Endothelial cell of umbilical vein (primary cell): ENCODE measurements around the gene SMCHD1. TPM values are rescaled to one million over a fixed set of nuclear protein-coding genes. Genes with fewer than 3 reads are reported as not detected.

ENCODE experiments used
- BruUV-seq: library from RNA; stranded (reverse); fragments of 400-500 nt; replicated peaks from 2 replicates; lab custom pipeline; 2021; lab: Mats Ljungman, UMichigan
- CTCF ChIA-PET: fragments of 300-600, 350-600 bp; sonication (Branson Sonifier 250); formaldehyde crosslinking; loops from one replicate; lab custom pipeline; 2021; ENCODE audit warnings: antibody characterized with exemption, inconsistent platforms; lab: Charles Lee
- POLR2A ChIA-PET: fragments of 300-600, 350-600 bp; sonication (Branson Sonifier 250); formaldehyde crosslinking; loops from one replicate; lab custom pipeline; 2021; ENCODE audit warnings: antibody characterized with exemption, inconsistent platforms; lab: Charles Lee
- DNase-seq: peaks from one replicate; pipeline ENCODE4 v3.0.0-alpha.2; 2011; ENCODE audit warnings: low read depth, low spot score
- FAIRE-seq: peaks from 2 replicates; lab custom pipeline; 2011; peaks lifted over from hg19 to GRCh38; lab: Jason Lieb, UNC
- H2AFZ ChIP-seq: 2 replicates; pipeline ENCODE4 v1.6.0; 2012; ENCODE audit warnings: low read depth, low read length, control low read depth, inconsistent platforms
- H3K27ac ChIP-seq: 2 replicates; pipeline ENCODE4 v1.5.1; 2011; ENCODE audit warnings: low read depth, mild to moderate bottlenecking, control low read depth, low read length, moderate library complexity; ENCODE audit not compliant: insufficient read depth
- H3K27me3 ChIP-seq, 2 experiments: 2 replicates each; pipeline versions ENCODE4 v1.6.0 to v1.6.1; 2011; ENCODE audit warnings: low read length in 2 of 2, mixed read lengths in 1 of 2; ENCODE audit not compliant: control insufficient read depth in 2 of 2, insufficient read depth in 2 of 2
- H3K36me3 ChIP-seq, 2 experiments: 2 replicates in 1 of 2; 3 replicates in 1 of 2; pipeline ENCODE4 v1.5.1; 2011; ENCODE audit warnings: low read length in 2 of 2, mild to moderate bottlenecking in 1 of 2, moderate library complexity in 1 of 2; ENCODE audit not compliant: control insufficient read depth in 2 of 2, insufficient read depth in 2 of 2; ENCODE audit errors: extremely low read depth in 1 of 2
- H3K4me1 ChIP-seq: 3 replicates; pipeline ENCODE4 v1.5.1; 2011; ENCODE audit warnings: mild to moderate bottlenecking, low read length; ENCODE audit not compliant: control insufficient read depth, insufficient read depth; ENCODE audit errors: extremely low read depth
- H3K4me2 ChIP-seq: 2 replicates; pipeline ENCODE4 v1.6.1; 2011; ENCODE audit warnings: low read length, control low read depth, mixed read lengths; ENCODE audit not compliant: insufficient read depth
- H3K4me3 ChIP-seq, 3 experiments: fragments of 200-600 bp in 1 of 3; sonication (generic), shearing (Covaris generic) in 1 of 3; replicated peaks in 1 of 3; 2 replicates each; pipeline ENCODE4 v1.5.1; 2011 to 2016; ENCODE audit warnings: control low read depth in 3 of 3, low read length in 3 of 3, mild to moderate bottlenecking in 2 of 3, inconsistent platforms in 1 of 3, low read depth in 1 of 3, moderate library complexity in 1 of 3; ENCODE audit not compliant: insufficient read depth in 1 of 3
- H3K79me2 ChIP-seq: 2 replicates; pipeline ENCODE4 v1.6.0; 2012; ENCODE audit warnings: low read length, inconsistent platforms; ENCODE audit not compliant: control insufficient read depth, insufficient read depth
- H3K9ac ChIP-seq: replicated peaks from 2 replicates; pipeline ENCODE3; 2011; ENCODE audit warnings: low read length, control low read depth; ENCODE audit not compliant: insufficient read depth; ENCODE audit errors: extremely low read depth
- H3K9me1 ChIP-seq: replicated peaks from 3 replicates; pipeline ENCODE4 v1.6.0; 2011; ENCODE audit warnings: mild to moderate bottlenecking, low read length; ENCODE audit not compliant: control insufficient read depth, insufficient read depth; ENCODE audit errors: extremely low read depth
- H3K9me3 ChIP-seq: replicated peaks from 2 replicates; pipeline ENCODE4 v1.5.1; 2012; ENCODE audit warnings: low read length, inconsistent platforms; ENCODE audit not compliant: control insufficient read depth, insufficient read depth
- H4K20me1 ChIP-seq: replicated peaks from 2 replicates; pipeline ENCODE3; 2011; ENCODE audit warnings: mild to moderate bottlenecking, low read length; ENCODE audit not compliant: control insufficient read depth, insufficient read depth; ENCODE audit errors: extremely low read depth
- EZH2 ChIP-seq: IDR thresholded peaks from 2 replicates; pipeline ENCODE4 v1.6.1; 2012; ENCODE audit warnings: borderline replicate concordance, low read depth, mild to moderate bottlenecking, moderate library complexity, low read length, inconsistent platforms; ENCODE audit not compliant: severe bottlenecking
- FOS ChIP-seq: IDR thresholded peaks from 2 replicates; pipeline ENCODE4 v1.6.1; 2011; ENCODE audit warnings: mild to moderate bottlenecking, low read length, moderate library complexity, borderline replicate concordance; ENCODE audit not compliant: insufficient read depth
- GATA2 ChIP-seq: IDR thresholded peaks from 2 replicates; pipeline ENCODE4 v1.7.0; 2011; ENCODE audit warnings: low read depth, mild to moderate bottlenecking, moderate library complexity, mixed read lengths, low read length; ENCODE audit not compliant: insufficient read length, insufficient read depth
- MAX ChIP-seq: IDR thresholded peaks from 2 replicates; pipeline ENCODE4 v1.6.1; 2011; ENCODE audit not compliant: insufficient read depth, insufficient read length
- MYC ChIP-seq: IDR thresholded peaks from one replicate; pipeline ENCODE4 v1.6.1; 2011; ENCODE audit warnings: mild to moderate bottlenecking, low read depth, low read length
- POLR2A ChIP-seq: IDR thresholded peaks from 2 replicates; pipeline ENCODE4 v1.6.1; 2012; ENCODE audit warnings: low read depth, mild to moderate bottlenecking, control low read depth, low read length
- POLR2AphosphoS5 ChIP-seq: IDR thresholded peaks from 2 replicates; pipeline ENCODE4 v1.6.1; 2012; ENCODE audit warnings: low read depth, mild to moderate bottlenecking, control low read depth, low read length, moderate library complexity; ENCODE audit not compliant: insufficient read depth
- dilution Hi-C: fragments of 300-500 bp; cut with MboI; formaldehyde crosslinking; loops from one replicate; pipeline ENCODE4 v1.15.0; 2019; ENCODE audit warnings: low sequenced_read_pairs; ENCODE audit not compliant: extremely low pct_ligation_motif_present
- intact Hi-C: fragments of 100-400 bp; cut with micrococcal nuclease; formaldehyde crosslinking; loops from one replicate; pipeline ENCODE4 v1.10.0; 2022
- polyA plus RNA-seq, 4 experiments: library from polyadenylated mRNA; depleted of rRNA in 3 of 4; stranded (reverse) in 3 of 4; unstranded in 1 of 4; fragments of >200 nt; gene quantifications; 2 replicates each; pipeline versions ENCODE4 v1.2.1 to v1.2.3, GENCODE V29; 2011 to 2012; ENCODE audit warnings: missing spikeins in 1 of 4
- total RNA-seq: library from RNA; stranded (reverse); gene quantifications from 2 replicates; pipeline ENCODE4 v1.2.3, GENCODE V29; 2021
- TF ChIP-seq, protein P1 (sequence below), 2 donors: IDR thresholded peaks; 1 replicate in 1 of 2; 2 replicates in 1 of 2; pipeline ENCODE4 v1.5.1; 2011; ENCODE audit warnings: low read length in 2 of 2, mild to moderate bottlenecking in 2 of 2, moderate library complexity in 2 of 2, control low read depth in 1 of 2, inconsistent platforms in 1 of 2, low read depth in 1 of 2; ENCODE audit not compliant: insufficient read depth in 1 of 2; ENCODE audit errors: extremely low read depth in 1 of 2

Gene SMCHD1
- total and polyA plus RNA-seq, 2 donors (not counting 3 experiments of a cell fraction or from before 2014, with no cell fraction given): 7.4 to 39.9 TPM

- Histone ChIP-seq H3K27me3 (peaks cover 0 to 4% of the 10 kb centered on the region in 2 experiments), H3K4me3 (no peak overlapping the region), H3K4me2 (no peak overlapping the region), H3K4me1 (peaks cover 8% of the 10 kb centered on the region), H4K20me1 (no peaks in the 10 kb centered on the region), H3K36me3 (no peaks in the 10 kb centered on the region), H2AFZ (no peak overlapping the region), H3K9me1 (no peaks in the 10 kb centered on the region), H3K9ac (no peak overlapping the region), H3K79me2 (peaks cover 12% of the 10 kb centered on the region), H3K9me3 (no peaks in the 10 kb centered on the region), H3K27ac (no peak overlapping the region)
- BruUV-seq: no TSS peak
- no peak for TF ChIP-seq MAX
- no peak for TF ChIP-seq FOS
- FAIRE-seq: no peak
- intact Hi-C loops (loop anchor here (10.0 kb wide), 1 partner anchor 253 kb away; no protein-coding TSS in a partner anchor), dilution Hi-C loops (no loop called here)
- ChIA-PET CTCF (no interaction called here), POLR2A (no interaction called here)
- no peak for DNase-seq
Measured at GRCh38 chr18:2651981-2652380, 3.5 kb upstream of the SMCHD1 start.

- ChIA-PET CTCF (interaction anchor here (0.5 to 1.4 kb wide), 3 partner anchors 16 to 65 kb away, joined by 3 read pairs; no protein-coding TSS in a partner anchor), POLR2A (no interaction called here)
- intact Hi-C loops: loop anchor here (10.0 kb wide), 1 partner anchor 251 kb away; no protein-coding TSS in a partner anchor
- H3K79me2 ChIP-seq: peaks cover 27% of the 10 kb centered on the region
- FAIRE-seq (no peak), DNase-seq (no peak)
- H3K4me3 ChIP-seq: no peak overlapping the region
- no peaks in the 10 kb centered on the region for H3K36me3 ChIP-seq
- H3K27ac ChIP-seq: no peak overlapping the region
- H4K20me1 ChIP-seq: peaks cover 2% of the 10 kb centered on the region
- H3K27me3 ChIP-seq: peaks cover 0 to 4% of the 10 kb centered on the region in 2 experiments
- no peak overlapping the region for H2AFZ ChIP-seq
- no peak overlapping the region for H3K4me2 ChIP-seq
- no peaks in the 10 kb centered on the region for H3K9me1 ChIP-seq
- no peak overlapping the region for H3K9ac ChIP-seq
- peaks cover 23% of the 10 kb centered on the region for H3K4me1 ChIP-seq
- dilution Hi-C loops: no loop called here
- H3K9me3 ChIP-seq: no peaks in the 10 kb centered on the region
- BruUV-seq: no TSS peak
- no peak for TF ChIP-seq POLR2AphosphoS5
- TF ChIP-seq FOS: no peak
- TF ChIP-seq GATA2: no peak
- TF ChIP-seq MYC: no peak
- TF ChIP-seq, protein P1, sequence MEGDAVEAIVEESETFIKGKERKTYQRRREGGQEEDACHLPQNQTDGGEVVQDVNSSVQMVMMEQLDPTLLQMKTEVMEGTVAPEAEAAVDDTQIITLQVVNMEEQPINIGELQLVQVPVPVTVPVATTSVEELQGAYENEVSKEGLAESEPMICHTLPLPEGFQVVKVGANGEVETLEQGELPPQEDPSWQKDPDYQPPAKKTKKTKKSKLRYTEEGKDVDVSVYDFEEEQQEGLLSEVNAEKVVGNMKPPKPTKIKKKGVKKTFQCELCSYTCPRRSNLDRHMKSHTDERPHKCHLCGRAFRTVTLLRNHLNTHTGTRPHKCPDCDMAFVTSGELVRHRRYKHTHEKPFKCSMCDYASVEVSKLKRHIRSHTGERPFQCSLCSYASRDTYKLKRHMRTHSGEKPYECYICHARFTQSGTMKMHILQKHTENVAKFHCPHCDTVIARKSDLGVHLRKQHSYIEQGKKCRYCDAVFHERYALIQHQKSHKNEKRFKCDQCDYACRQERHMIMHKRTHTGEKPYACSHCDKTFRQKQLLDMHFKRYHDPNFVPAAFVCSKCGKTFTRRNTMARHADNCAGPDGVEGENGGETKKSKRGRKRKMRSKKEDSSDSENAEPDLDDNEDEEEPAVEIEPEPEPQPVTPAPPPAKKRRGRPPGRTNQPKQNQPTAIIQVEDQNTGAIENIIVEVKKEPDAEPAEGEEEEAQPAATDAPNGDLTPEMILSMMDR (IDR thresholded peaks at IDR 0.05; ENCODE audit: extremely low read depth in 1 of 2, insufficient read depth in 1 of 2, low read depth in 1 of 2, low read length in 2 of 2): no peak
- no peak for TF ChIP-seq POLR2A
- TF ChIP-seq EZH2: no peak
- no peak for TF ChIP-seq MAX
Measured at GRCh38 chr18:2653467-2653866, 2.1 kb upstream of the SMCHD1 start.
